Body of pancreas (tissue), 4 donors: Measurements from ENCODE around the gene CCL7. TPM values are rescaled to one million over a fixed set of nuclear protein-coding genes. Genes with fewer than 3 reads are reported as not detected.

Source experiments
- ATAC-seq: fragments of 150-250 bp; one replicate; pipeline ENCODE4 v1.9.1; 2016
- DNase-seq, 4 donors: peaks; one replicate each; pipeline ENCODE4 v3.0.0-alpha.2; 2019
- H3K27ac ChIP-seq, 4 donors: fragments of 200-600 bp; sonication (generic); 1 replicate in 3 of 4; 2 replicates in 1 of 4; pipeline versions ENCODE4 v1.5.1 to v1.6.1; 2016 to 2019; ENCODE audit warnings: mild to moderate bottlenecking in 1 of 4, mixed read lengths in 1 of 4, moderate library complexity in 1 of 4
- H3K27me3 ChIP-seq, 2 donors: fragments of 200-600 bp; sonication (generic); one replicate each; pipeline ENCODE4 v1.6.0; 2016; ENCODE audit warnings: mild to moderate bottlenecking in 1 of 2
- H3K36me3 ChIP-seq, 2 donors: fragments of 200-600 bp; sonication (generic); replicated peaks in 1 of 2; 2 replicates each; pipeline ENCODE4 v1.5.1; 2016; ENCODE audit warnings: low read depth in 2 of 2; ENCODE audit not compliant: insufficient read depth in 1 of 2
- H3K4me1 ChIP-seq: fragments of 200-600 bp; sonication (generic); one replicate; pipeline ENCODE4 v1.6.0; 2016
- H3K4me3 ChIP-seq, 2 donors: fragments of 200-600 bp; sonication (generic); 1 replicate in 1 of 2; 2 replicates in 1 of 2; pipeline ENCODE4 v1.5.1; 2016 to 2019
- H3K9me3 ChIP-seq, 3 donors: fragments of 200-600 bp; sonication (generic); 1 replicate in 2 of 3; 2 replicates in 1 of 3; pipeline ENCODE4 v1.5.1; 2016
- CTCF ChIP-seq, 7 experiments: fragments of 450-650 bp in 4 of 7; fragments of 200-600 bp in 3 of 7; sonication (generic) in 3 of 7; IDR thresholded peaks; one replicate each; pipeline ENCODE4 v1.5.1; 2016 to 2019; ENCODE audit warnings: antibody characterized with exemption in 7 of 7
- POLR2A ChIP-seq, 3 donors: fragments of 450-650 bp; IDR thresholded peaks; one replicate each; pipeline ENCODE4 v1.6.1; 2016; ENCODE audit warnings: antibody characterized with exemption in 3 of 3, mild to moderate bottlenecking in 2 of 3
- WGBS, 2 donors: methylation state at CpG; one replicate each; pipeline ENCODE4 v1.1.5; 2017; 5-methylcytosine and 5-hydroxymethylcytosine counted together
- intact Hi-C: fragments of 100-400 bp; cut with DNase I; formaldehyde crosslinking; loops from one replicate; pipeline ENCODE4 v1.15.1; 2023
- total RNA-seq, 2 donors: library from RNA; depleted of rRNA; stranded (reverse); fragments of >200 nt; gene quantifications; one replicate each; pipeline ENCODE4 v1.1.0, GENCODE V29; 2016

The CCL7 gene
- total RNA-seq, 2 donors from 2014 or later: not detected

GRCh38 chr17:34257299-34257985 lies 12.6 kb upstream of the CCL7 start:
- ATAC-seq (no peak), DNase-seq (no peak)
- no peak for TF ChIP-seq CTCF (IDR thresholded peaks at IDR 0.05)
- TF ChIP-seq POLR2A (IDR thresholded peaks at IDR 0.05): peak in 2 of 3 donors; percentile 20 to 35
- H3K4me1 ChIP-seq: peaks cover 32% of the 10 kb centered on the region
- peak overlapping the region in 1 of 4 donors; percentile 83 for H3K27ac ChIP-seq
- H3K36me3 ChIP-seq: no peaks in the 10 kb centered on the region
- H3K27me3 ChIP-seq: no peaks in the 10 kb centered on the region
- 59 to 63% methylated on average over 5 of the region's 5 CpGs for WGBS, 2 donors
- intact Hi-C loops: no loop called here
- H3K4me3 ChIP-seq: no peak overlapping the region
- H3K9me3 ChIP-seq: no peaks in the 10 kb centered on the region

GRCh38 chr17:34257986-34258326 lies 12.1 kb upstream of the CCL7 start:
- DNase-seq (no peak), ATAC-seq (no peak)
- TF ChIP-seq CTCF (IDR thresholded peaks at IDR 0.05) (no peak), POLR2A (IDR thresholded peaks at IDR 0.05) (no peak)
- Histone ChIP-seq H3K9me3 (no peaks in the 10 kb centered on the region), H3K27ac (peak overlapping the region in 1 of 4 donors; percentile 83), H3K27me3 (no peaks in the 10 kb centered on the region), H3K36me3 (no peaks in the 10 kb centered on the region), H3K4me3 (no peak overlapping the region), H3K4me1 (peaks cover 27% of the 10 kb centered on the region)
- intact Hi-C loops: no loop called here
- 29 to 63% methylated on average over 1 of the region's 1 CpG for WGBS, 2 donors

- H3K27me3 ChIP-seq: no peaks in the 10 kb centered on the region
- H3K4me1 ChIP-seq: peaks cover 15% of the 10 kb centered on the region
- intact Hi-C loops: no loop called here
- no peak overlapping the region for H3K4me3 ChIP-seq
- H3K36me3 ChIP-seq: no peaks in the 10 kb centered on the region
- peak overlapping the region in 2 of 4 donors; percentile 14 to 83 for H3K27ac ChIP-seq
- no peaks in the 10 kb centered on the region for H3K9me3 ChIP-seq
- no peak for TF ChIP-seq POLR2A (IDR thresholded peaks at IDR 0.05)
- no peak for TF ChIP-seq CTCF (IDR thresholded peaks at IDR 0.05)
- no peak for DNase-seq
- no peak for ATAC-seq
Observed at GRCh38 chr17:34259146-34259545, 10.9 kb upstream of the CCL7 start.

GRCh38 chr17:34260861-34261260 lies 9.2 kb upstream of the CCL7 start:
- Histone ChIP-seq H3K9me3 (no peaks in the 10 kb centered on the region), H3K4me1 (peaks cover 6% of the 10 kb centered on the region), H3K4me3 (no peak overlapping the region), H3K27ac (no peak overlapping the region), H3K36me3 (no peaks in the 10 kb centered on the region), H3K27me3 (no peaks in the 10 kb centered on the region)
- intact Hi-C loops: no loop called here
- 39 to 42% methylated on average over 4 of the region's 4 CpGs for WGBS, 2 donors
- DNase-seq (no peak), ATAC-seq (no peak)
- TF ChIP-seq CTCF (IDR thresholded peaks at IDR 0.05) (no peak), POLR2A (IDR thresholded peaks at IDR 0.05) (no peak)
